ENCODE results near the gene ZFPM1.

GRCh38 chr16:88510091-88510994, 57.3 kb downstream of the ZFPM1 start:
- TF ChIP-seq POLR2AphosphoS5 (IDR thresholded peaks at IDR 0.05; ENCODE audit: borderline replicate concordance, low read depth, low read length) (no peak), EZH2 (IDR thresholded peaks at IDR 0.05) (no peak), FOXP2 (optimal IDR thresholded peaks at IDR 0.05; ENCODE audit: control extremely low read depth, extremely low read length, insufficient read depth) (no peak)
